WTC11 (cell line): Measurements from ENCODE around the gene ISCA1. TPM values are rescaled to one million over a fixed set of nuclear protein-coding genes. Genes with fewer than 3 reads are reported as not detected.

ENCODE experiments used
- ATAC-seq: fragments of 200-7000 bp; cut with Tn5 transposase; 2 replicates; pipeline ENCODE4 v1.10.0; 2021; ENCODE audit warnings: mild to moderate bottlenecking, moderate library complexity
- CTCF ChIA-PET: fragments of 300-600 bp; sonication (Branson Sonifier 250); formaldehyde crosslinking; loops from one replicate; lab custom pipeline; 2021; ENCODE audit warnings: antibody characterized with exemption; lab: Charles Lee
- POLR2A ChIA-PET: fragments of 350-600 bp; sonication (Branson Sonifier 250); formaldehyde crosslinking; loops from one replicate; lab custom pipeline; 2021; ENCODE audit warnings: antibody characterized with exemption; lab: Charles Lee
- DNase-seq: peaks from one replicate; pipeline ENCODE4 v3.0.0; 2021; ENCODE audit warnings: low spot score
- H3K27ac Mint-ChIP-seq: 2 replicates; pipeline ENCODE4 v1.8.0; 2021; ENCODE audit warnings: mixed read lengths
- H3K27me3 Mint-ChIP-seq: 2 replicates; pipeline ENCODE4 v1.8.0; 2021; ENCODE audit warnings: low read depth, mild to moderate bottlenecking, moderate library complexity, mixed read lengths
- H3K36me3 Mint-ChIP-seq: 2 replicates; pipeline ENCODE4 v1.8.0; 2021; ENCODE audit warnings: mixed read lengths
- H3K4me1 Mint-ChIP-seq: 2 replicates; pipeline ENCODE4 v1.8.0; 2022; ENCODE audit warnings: mixed read lengths
- H3K4me3 Mint-ChIP-seq: 2 replicates; pipeline ENCODE4 v1.8.0; 2021; ENCODE audit warnings: mild to moderate bottlenecking, moderate library complexity, mixed read lengths
- H3K9me3 Mint-ChIP-seq: 2 replicates; pipeline ENCODE4 v1.8.0; 2021; ENCODE audit warnings: mixed read lengths
- ATF1 ChIP-seq: sonication (generic); formaldehyde crosslinking; IDR thresholded peaks from 2 replicates; pipeline ENCODE4 v1.8.1; 2023; ENCODE audit warnings: mild to moderate bottlenecking, moderate library complexity, missing genetic modification reagents
- NFYB ChIP-seq: sonication (generic); formaldehyde crosslinking; conservative IDR thresholded peaks from 2 replicates; pipeline ENCODE4 v1.8.0; 2022; ENCODE audit warnings: low read depth, missing genetic modification reagents
- total RNA-seq: library from RNA; stranded (reverse); gene quantifications from 3 replicates; pipeline ENCODE4 v1.2.3, GENCODE V29; 2021
- TF ChIP-seq, protein P1 (sequence below): sonication (generic); formaldehyde crosslinking; IDR thresholded peaks from 2 replicates; pipeline ENCODE4 v1.8.0; 2022; ENCODE audit warnings: missing genetic modification reagents
- TF ChIP-seq, protein P2 (sequence below): sonication (generic); formaldehyde crosslinking; IDR thresholded peaks from 2 replicates; pipeline ENCODE4 v1.8.1; 2023; ENCODE audit warnings: mild to moderate bottlenecking, missing genetic modification reagents

The ISCA1 gene
- total RNA-seq, 1 experiment from 2014 or later = 35.5 TPM

DNA sequence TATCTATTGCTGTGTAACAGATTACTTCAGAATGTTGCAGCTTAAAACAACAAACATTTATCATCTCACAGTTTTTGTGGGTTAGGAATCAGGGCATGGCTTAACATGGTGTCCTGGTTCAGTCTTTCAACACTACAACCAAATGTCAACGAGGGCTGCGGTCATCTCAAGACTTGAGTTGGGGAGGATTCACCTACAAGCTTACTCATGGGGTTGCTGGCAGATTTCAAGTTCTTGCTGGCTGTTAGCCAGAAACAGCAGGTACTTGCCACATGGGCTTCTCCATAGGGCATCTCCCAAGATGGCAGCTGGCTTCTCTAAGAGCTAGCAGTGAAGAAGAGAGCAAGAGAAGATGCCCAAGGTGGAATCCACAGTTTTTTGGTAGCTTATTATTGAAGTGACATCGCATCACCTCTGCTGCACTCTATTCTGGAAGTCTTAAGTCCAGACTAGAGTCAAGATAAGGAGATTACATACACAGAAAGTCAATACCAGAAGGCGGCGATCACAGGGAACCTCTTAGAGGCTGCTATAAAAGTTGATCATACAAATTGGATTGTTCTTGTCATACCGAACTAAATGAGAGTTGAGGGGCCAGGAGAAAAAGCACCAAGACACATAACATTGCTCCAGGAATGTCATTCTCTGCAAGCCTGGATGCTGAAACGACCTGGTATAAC is 65.1 kb downstream of the ISCA1 start:
- H3K4me1 Mint-ChIP-seq = no peaks in the 10 kb centered on the region
- H3K27ac Mint-ChIP-seq = no peak overlapping the region
- H3K9me3 Mint-ChIP-seq = no peaks in the 10 kb centered on the region
- CTCF ChIA-PET = interaction anchor here (3.2 kb wide), 1 partner anchor 15 kb away, joined by 12 read pairs; no protein-coding TSS in a partner anchor
- TF ChIP-seq ATF1 (CRISPR knock-in tag) (no peak), NFYB (no peak)
- TF ChIP-seq, protein P1, sequence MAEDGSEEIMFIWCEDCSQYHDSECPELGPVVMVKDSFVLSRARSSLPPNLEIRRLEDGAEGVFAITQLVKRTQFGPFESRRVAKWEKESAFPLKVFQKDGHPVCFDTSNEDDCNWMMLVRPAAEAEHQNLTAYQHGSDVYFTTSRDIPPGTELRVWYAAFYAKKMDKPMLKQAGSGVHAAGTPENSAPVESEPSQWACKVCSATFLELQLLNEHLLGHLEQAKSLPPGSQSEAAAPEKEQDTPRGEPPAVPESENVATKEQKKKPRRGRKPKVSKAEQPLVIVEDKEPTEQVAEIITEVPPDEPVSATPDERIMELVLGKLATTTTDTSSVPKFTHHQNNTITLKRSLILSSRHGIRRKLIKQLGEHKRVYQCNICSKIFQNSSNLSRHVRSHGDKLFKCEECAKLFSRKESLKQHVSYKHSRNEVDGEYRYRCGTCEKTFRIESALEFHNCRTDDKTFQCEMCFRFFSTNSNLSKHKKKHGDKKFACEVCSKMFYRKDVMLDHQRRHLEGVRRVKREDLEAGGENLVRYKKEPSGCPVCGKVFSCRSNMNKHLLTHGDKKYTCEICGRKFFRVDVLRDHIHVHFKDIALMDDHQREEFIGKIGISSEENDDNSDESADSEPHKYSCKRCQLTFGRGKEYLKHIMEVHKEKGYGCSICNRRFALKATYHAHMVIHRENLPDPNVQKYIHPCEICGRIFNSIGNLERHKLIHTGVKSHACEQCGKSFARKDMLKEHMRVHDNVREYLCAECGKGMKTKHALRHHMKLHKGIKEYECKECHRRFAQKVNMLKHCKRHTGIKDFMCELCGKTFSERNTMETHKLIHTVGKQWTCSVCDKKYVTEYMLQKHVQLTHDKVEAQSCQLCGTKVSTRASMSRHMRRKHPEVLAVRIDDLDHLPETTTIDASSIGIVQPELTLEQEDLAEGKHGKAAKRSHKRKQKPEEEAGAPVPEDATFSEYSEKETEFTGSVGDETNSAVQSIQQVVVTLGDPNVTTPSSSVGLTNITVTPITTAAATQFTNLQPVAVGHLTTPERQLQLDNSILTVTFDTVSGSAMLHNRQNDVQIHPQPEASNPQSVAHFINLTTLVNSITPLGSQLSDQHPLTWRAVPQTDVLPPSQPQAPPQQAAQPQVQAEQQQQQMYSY = no peak
- TF ChIP-seq, protein P2, sequence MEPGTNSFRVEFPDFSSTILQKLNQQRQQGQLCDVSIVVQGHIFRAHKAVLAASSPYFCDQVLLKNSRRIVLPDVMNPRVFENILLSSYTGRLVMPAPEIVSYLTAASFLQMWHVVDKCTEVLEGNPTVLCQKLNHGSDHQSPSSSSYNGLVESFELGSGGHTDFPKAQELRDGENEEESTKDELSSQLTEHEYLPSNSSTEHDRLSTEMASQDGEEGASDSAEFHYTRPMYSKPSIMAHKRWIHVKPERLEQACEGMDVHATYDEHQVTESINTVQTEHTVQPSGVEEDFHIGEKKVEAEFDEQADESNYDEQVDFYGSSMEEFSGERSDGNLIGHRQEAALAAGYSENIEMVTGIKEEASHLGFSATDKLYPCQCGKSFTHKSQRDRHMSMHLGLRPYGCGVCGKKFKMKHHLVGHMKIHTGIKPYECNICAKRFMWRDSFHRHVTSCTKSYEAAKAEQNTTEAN (CRISPR knock-in tag) = no peak
- no peaks in the 10 kb centered on the region for H3K27me3 Mint-ChIP-seq
- no peak for DNase-seq
- POLR2A ChIA-PET = no interaction called here
- no peak overlapping the region for H3K4me3 Mint-ChIP-seq
- H3K36me3 Mint-ChIP-seq = no peaks in the 10 kb centered on the region
- ATAC-seq = no peak

Other genes with a start within 250 kb of the ISCA1 start
- gene GOLM1, start 183.0 kb downstream of the ISCA1 start, total RNA-seq = 75.1 to 81.8 TPM (median 77.3 TPM) in 3 replicates
- 0.21 to 0.53 TPM in 2 of 3 replicates, not detected in the other for gene C9orf153, start 22.9 kb downstream of the ISCA1 start, total RNA-seq
- 18.8 to 24.5 TPM (median 19.8 TPM) in 3 replicates for gene TUT7, start 71.9 kb upstream of the ISCA1 start, total RNA-seq